ENCODE data around the gene KMT2D.
A peak's percentile ranks its signal among the peaks of the same experiment; 100 is the strongest.

The KMT2D gene

GRCh38 chr12:49032679-49033447 lies 27.7 kb downstream of the KMT2D start:
- DNase-seq: no peak

GRCh38 chr12:49032276-49032675 lies 28.3 kb downstream of the KMT2D start:
- no peak for DNase-seq

DNA sequence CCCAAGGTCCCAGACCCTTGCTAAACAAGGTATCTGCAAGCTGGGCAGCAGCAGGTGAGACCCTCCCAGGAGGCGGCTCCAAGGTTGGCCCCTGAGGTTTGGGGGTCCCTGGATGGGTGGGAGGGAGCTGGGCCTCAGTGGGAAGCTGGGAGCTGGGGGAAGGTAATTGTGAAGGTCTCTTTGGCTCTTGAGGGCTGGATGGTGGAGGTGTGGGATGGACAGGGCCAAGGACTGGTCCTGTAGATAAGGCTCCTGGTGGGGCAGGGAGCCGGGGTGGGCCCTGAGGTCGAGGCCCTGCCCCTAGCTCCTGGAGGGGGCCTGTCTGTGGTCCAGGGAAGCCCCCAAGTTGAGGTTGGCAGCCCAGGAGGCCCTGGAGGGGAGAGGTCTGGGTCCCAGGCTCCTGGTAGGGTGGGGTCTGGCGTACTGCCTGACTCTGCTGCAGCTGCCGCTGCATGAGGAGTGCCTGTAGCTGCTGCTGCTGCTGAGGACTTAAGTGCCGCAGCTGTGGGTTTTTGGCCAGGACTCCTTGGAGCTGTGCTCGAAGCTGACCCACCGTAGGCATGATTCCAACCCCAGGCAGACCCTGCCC lies 28.9 kb downstream of the KMT2D start:
- no peak for DNase-seq

- DNase-seq: no peak
Observed at GRCh38 chr12:49030714-49031572, 29.7 kb downstream of the KMT2D start.

GRCh38 chr12:49030119-49030518 lies 30.5 kb downstream of the KMT2D start:
- no peak for DNase-seq

GRCh38 chr12:49028666-49029275 lies 31.8 kb downstream of the KMT2D start:
- DNase-seq: no peak

DNA sequence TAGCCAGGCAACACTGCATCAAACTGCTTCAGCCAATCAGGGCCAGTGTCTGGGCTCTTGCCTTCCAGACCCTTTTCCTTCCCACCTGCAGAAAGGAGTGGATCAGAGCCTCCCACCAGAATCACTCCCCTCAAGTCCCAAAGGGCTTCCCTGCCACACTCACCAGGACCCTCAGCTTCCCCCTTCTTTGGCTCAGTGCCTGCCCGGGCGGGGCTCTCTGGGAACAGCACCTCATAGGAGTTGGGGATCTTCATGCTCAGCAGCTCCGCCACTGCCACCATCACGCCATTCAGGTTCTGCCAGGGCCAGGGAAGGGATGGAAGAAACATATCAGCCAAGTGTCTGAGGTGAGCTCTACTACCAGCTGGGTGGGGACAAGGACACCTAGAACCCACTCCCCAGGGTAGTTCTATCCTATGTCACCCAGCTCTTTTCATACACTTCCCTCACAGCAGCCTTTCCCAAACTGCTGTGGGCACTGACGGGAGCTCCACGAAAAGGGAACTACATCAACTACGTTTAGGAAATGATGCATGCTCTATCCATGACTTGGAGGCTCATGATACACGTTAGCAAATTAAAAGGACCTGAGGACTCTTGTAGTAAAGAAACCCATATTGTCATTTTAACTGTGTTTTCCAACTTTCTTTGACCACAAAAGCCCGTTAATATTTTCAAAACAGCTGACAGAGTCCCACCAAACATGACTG lies 32.6 kb downstream of the KMT2D start:
- DNase-seq: no peak

- no peak for DNase-seq
Observed at GRCh38 chr12:49026678-49027480, 33.7 kb downstream of the KMT2D start.

GRCh38 chr12:49026101-49026500 lies 34.5 kb downstream of the KMT2D start:
- no peak for DNase-seq

GRCh38 chr12:49025463-49025862 lies 35.1 kb downstream of the KMT2D start:
- DNase-seq: no peak

DNA sequence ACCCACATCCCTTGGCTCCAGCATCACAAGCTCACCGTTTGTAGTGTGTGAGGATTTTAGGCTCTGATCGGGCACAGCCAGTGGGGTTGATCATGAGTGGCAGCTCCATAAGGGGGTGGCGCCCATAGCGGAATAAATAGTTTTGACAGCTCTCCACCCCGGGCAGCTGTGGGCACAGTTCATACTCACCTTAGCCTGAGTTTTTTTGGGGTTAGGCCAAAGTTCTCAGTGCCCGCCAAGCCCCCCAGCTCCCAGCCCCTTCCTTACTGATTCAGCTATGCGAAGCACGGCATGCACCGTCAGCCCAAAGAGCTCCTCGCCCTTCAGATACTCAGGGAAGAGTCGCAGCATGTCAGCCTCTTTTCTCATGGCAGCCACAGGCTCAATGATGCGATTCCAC lies 36.1 kb downstream of the KMT2D start:
- no peak for DNase-seq

- no peak for DNase-seq
Observed at GRCh38 chr12:49023812-49024211, 36.8 kb downstream of the KMT2D start.

DNA sequence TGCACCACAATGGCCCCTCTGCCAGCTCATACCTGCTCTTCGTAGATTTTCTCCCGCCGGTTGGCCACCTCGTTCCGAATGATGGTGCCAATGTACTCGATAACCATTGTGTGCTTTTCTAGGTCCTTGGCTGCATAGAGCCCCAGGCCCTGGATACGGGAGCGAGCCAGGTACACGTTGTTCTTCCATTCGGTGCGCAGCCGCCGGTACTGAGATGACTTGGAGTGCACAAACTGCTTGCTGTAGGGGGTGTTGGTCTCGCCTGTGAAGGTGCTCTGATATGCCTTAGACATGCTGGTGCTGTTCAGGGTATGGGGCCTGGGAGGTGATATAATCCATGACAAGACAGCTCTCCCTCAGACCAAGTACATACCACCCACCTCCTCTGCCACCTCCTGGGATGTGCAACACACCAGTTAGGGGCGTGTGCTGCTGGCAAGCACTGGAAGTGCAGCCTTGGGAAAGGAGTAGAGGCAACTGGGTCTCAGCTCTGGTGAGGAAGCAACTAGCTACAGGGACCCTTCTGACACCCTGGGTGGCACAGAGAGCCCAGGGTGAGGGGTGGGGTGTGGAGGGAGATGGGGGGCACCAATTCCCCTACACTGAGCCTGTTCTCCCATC lies 37.9 kb downstream of the KMT2D start:
- DNase-seq: no peak

- DNase-seq: no peak
Observed at GRCh38 chr12:49021292-49021915, 39.2 kb downstream of the KMT2D start.

- no peak for DNase-seq
Observed at GRCh38 chr12:49020441-49020840, 40.2 kb downstream of the KMT2D start.

- peak in 1 of 2 experiments; percentile 50 for DNase-seq
Observed at GRCh38 chr12:49019443-49020324, 40.9 kb downstream of the KMT2D start.

GRCh38 chr12:49019120-49019430 lies 41.5 kb downstream of the KMT2D start:
- DNase-seq: no peak

GRCh38 chr12:49018261-49019119 lies 42.1 kb downstream of the KMT2D start, which contains the start of gene PRKAG1:
Gene PRKAG1 (minus strand): TSS chr12:49018776. CDS start chr12:49018740, 36 bp downstream.
- DNase-seq: peak; percentile 86 to 97

GRCh38 chr12:49017891-49018260 lies 42.7 kb downstream of the KMT2D start:
- DNase-seq: no peak
